Trophoblast cell (in vitro differentiated cells and primary cell): Measurements from ENCODE around the gene ZSWIM6.

Source experiments
- DNase-seq, 2 donors: peaks; one replicate each; pipeline ENCODE4 v3.0.0-alpha.2; 2016
- H2AFZ ChIP-seq: 2 replicates; pipeline ENCODE4 v1.6.1; 2013; ENCODE audit warnings: low read length, moderate library complexity, mild to moderate bottlenecking; ENCODE audit not compliant: insufficient read depth, poor library complexity
- H2AK5ac ChIP-seq: 2 replicates; pipeline ENCODE4 v1.6.1; 2013; ENCODE audit warnings: mild to moderate bottlenecking, low read length
- H2BK120ac ChIP-seq: 2 replicates; pipeline ENCODE4 v1.6.1; 2013; ENCODE audit warnings: low read length, mild to moderate bottlenecking, moderate library complexity; ENCODE audit not compliant: insufficient read depth, poor library complexity
- H2BK12ac ChIP-seq: 2 replicates; pipeline ENCODE4 v1.6.1; 2013; ENCODE audit warnings: mild to moderate bottlenecking, low read length, moderate library complexity
- H2BK5ac ChIP-seq: 2 replicates; pipeline ENCODE4 v1.6.1; 2013; ENCODE audit warnings: low read length, low read depth, moderate library complexity, mild to moderate bottlenecking; ENCODE audit not compliant: poor library complexity
- H3K14ac ChIP-seq: 2 replicates; pipeline ENCODE4 v1.6.1; 2013; ENCODE audit warnings: mild to moderate bottlenecking, low read length
- H3K18ac ChIP-seq: 2 replicates; pipeline ENCODE4 v1.6.1; 2013; ENCODE audit warnings: mild to moderate bottlenecking, low read length
- H3K23ac ChIP-seq: 2 replicates; pipeline ENCODE4 v1.6.1; 2013; ENCODE audit warnings: low read length
- H3K27ac ChIP-seq: 2 replicates; pipeline ENCODE4 v1.5.1; 2013; ENCODE audit warnings: low read depth, mild to moderate bottlenecking, inconsistent platforms, low read length, moderate library complexity
- H3K27me3 ChIP-seq: 2 replicates; pipeline ENCODE4 v1.6.1; 2013; ENCODE audit warnings: inconsistent platforms, mild to moderate bottlenecking, low read length, moderate library complexity; ENCODE audit not compliant: insufficient read depth
- H3K36me3 ChIP-seq, 2 experiments: 1 replicate in 1 of 2; 2 replicates in 1 of 2; pipeline ENCODE4 v1.6.1; 2013; ENCODE audit warnings: low read length in 2 of 2, mild to moderate bottlenecking in 2 of 2, moderate library complexity in 1 of 2; ENCODE audit not compliant: insufficient read depth in 2 of 2, control insufficient read depth in 1 of 2
- H3K4ac ChIP-seq: 2 replicates; pipeline ENCODE4 v1.6.1; 2013; ENCODE audit warnings: low read depth, mild to moderate bottlenecking, low read length, moderate library complexity
- H3K4me1 ChIP-seq, 2 experiments: 1 replicate in 1 of 2; 2 replicates in 1 of 2; pipeline ENCODE4 v1.6.1; 2013; ENCODE audit warnings: low read length in 2 of 2, mild to moderate bottlenecking in 2 of 2, moderate library complexity in 1 of 2; ENCODE audit not compliant: insufficient read depth in 2 of 2, control insufficient read depth in 1 of 2
- H3K4me2 ChIP-seq: 2 replicates; pipeline ENCODE4 v1.6.1; 2013; ENCODE audit warnings: inconsistent platforms, mild to moderate bottlenecking, low read length, moderate library complexity
- H3K4me3 ChIP-seq: 2 replicates; pipeline ENCODE4 v1.5.1; 2013; ENCODE audit warnings: mild to moderate bottlenecking, low read depth, low read length, inconsistent platforms
- H3K79me1 ChIP-seq: one replicate; pipeline ENCODE4 v1.6.1; 2013; ENCODE audit warnings: low read length
- H3K79me2 ChIP-seq: 2 replicates; pipeline ENCODE4 v1.6.1; 2013; ENCODE audit warnings: low read length, mild to moderate bottlenecking; ENCODE audit not compliant: control insufficient read depth, insufficient read depth, poor library complexity
- H3K9ac ChIP-seq: 2 replicates; pipeline ENCODE4 v1.6.1; 2013; ENCODE audit warnings: mild to moderate bottlenecking, low read length
- H3K9me3 ChIP-seq: 2 replicates; pipeline ENCODE4 v1.6.1; 2013; ENCODE audit warnings: low read depth, mild to moderate bottlenecking, control low read depth, inconsistent platforms, low read length; ENCODE audit not compliant: insufficient read depth
- H4K12ac ChIP-seq: 2 replicates; pipeline ENCODE4 v1.6.1; 2013; ENCODE audit warnings: low read depth, mild to moderate bottlenecking, low read length, moderate library complexity
- H4K8ac ChIP-seq: 2 replicates; pipeline ENCODE4 v1.6.1; 2013; ENCODE audit warnings: low read depth, mild to moderate bottlenecking, low read length, moderate library complexity
- H4K91ac ChIP-seq: one replicate; pipeline ENCODE4 v1.6.1; 2013; ENCODE audit warnings: low read depth, mild to moderate bottlenecking, low read length, moderate library complexity
- WGBS: extraction: QIAGEN DNeasy Blood & Tissue Kit; methylation state at CpG from one replicate; pipeline ENCODE4 v1.1.7; 2013; ENCODE audit warnings: missing lambda C conversion rate; ENCODE audit not compliant: insufficient read length, insufficient coverage; ENCODE audit errors: extremely low coverage; 5-methylcytosine and 5-hydroxymethylcytosine counted together

Gene ZSWIM6

GRCh38 chr5:61486476-61486875 lies 154.4 kb downstream of the ZSWIM6 start:
- Histone ChIP-seq H4K12ac (no peak overlapping the region), H3K79me2 (no peaks in the 10 kb centered on the region), H2BK120ac (no peak overlapping the region), H3K79me1 (no peaks in the 10 kb centered on the region), H3K36me3 (no peaks in the 10 kb centered on the region), H3K14ac (no peak overlapping the region), H3K27me3 (no peaks in the 10 kb centered on the region), H4K8ac (no peak overlapping the region), H2AK5ac (no peak overlapping the region), H4K91ac (no peak overlapping the region), H2BK12ac (no peak overlapping the region), H2BK5ac (no peak overlapping the region), H3K27ac (no peak overlapping the region), H3K4ac (no peak overlapping the region), H3K4me3 (no peak overlapping the region), H3K9me3 (no peaks in the 10 kb centered on the region), H2AFZ (no peak overlapping the region), H3K23ac (no peak overlapping the region), H3K4me2 (no peak overlapping the region), H3K18ac (no peak overlapping the region), H3K4me1 (no peaks in the 10 kb centered on the region), H3K9ac (no peak overlapping the region)
- no CpG with 5 or more reads among the region's 1 CpG for WGBS
- DNase-seq = no peak

GRCh38 chr5:61489574-61489973 lies 157.5 kb downstream of the ZSWIM6 start:
- H3K27ac ChIP-seq = no peak overlapping the region
- no peaks in the 10 kb centered on the region for H3K79me2 ChIP-seq
- H2BK5ac ChIP-seq = no peak overlapping the region
- no peak overlapping the region for H2BK12ac ChIP-seq
- no peak overlapping the region for H4K12ac ChIP-seq
- no peak overlapping the region for H3K9ac ChIP-seq
- H2AK5ac ChIP-seq = no peak overlapping the region
- H3K4me2 ChIP-seq = no peak overlapping the region
- H3K4me3 ChIP-seq = no peak overlapping the region
- no peaks in the 10 kb centered on the region for H3K36me3 ChIP-seq
- no peak for DNase-seq
- no peak overlapping the region for H4K8ac ChIP-seq
- H3K4ac ChIP-seq = no peak overlapping the region
- H3K14ac ChIP-seq = no peak overlapping the region
- no peak overlapping the region for H2AFZ ChIP-seq
- no peak overlapping the region for H4K91ac ChIP-seq
- H3K4me1 ChIP-seq = no peaks in the 10 kb centered on the region
- H3K79me1 ChIP-seq = no peaks in the 10 kb centered on the region
- no peak overlapping the region for H2BK120ac ChIP-seq
- H3K9me3 ChIP-seq = no peaks in the 10 kb centered on the region
- no peak overlapping the region for H3K23ac ChIP-seq
- no peak overlapping the region for H3K18ac ChIP-seq
- H3K27me3 ChIP-seq = no peaks in the 10 kb centered on the region
- WGBS = no CpG with 5 or more reads among the region's 1 CpG

GRCh38 chr5:61491861-61492260 lies 159.8 kb downstream of the ZSWIM6 start:
- peaks cover 0 to 2% of the 10 kb centered on the region in 2 experiments for H3K36me3 ChIP-seq
- no peak overlapping the region for H3K9ac ChIP-seq
- no peaks in the 10 kb centered on the region for H3K79me1 ChIP-seq
- no peak overlapping the region for H3K4me2 ChIP-seq
- H4K91ac ChIP-seq = no peak overlapping the region
- H2BK120ac ChIP-seq = no peak overlapping the region
- no peak overlapping the region for H2BK12ac ChIP-seq
- no peak overlapping the region for H4K8ac ChIP-seq
- no peak overlapping the region for H2AFZ ChIP-seq
- WGBS = no CpG with 5 or more reads among the region's 1 CpG
- no peak overlapping the region for H3K4me3 ChIP-seq
- H2AK5ac ChIP-seq = no peak overlapping the region
- no peak overlapping the region for H3K4ac ChIP-seq
- H2BK5ac ChIP-seq = no peak overlapping the region
- DNase-seq = no peak
- H3K4me1 ChIP-seq = no peaks in the 10 kb centered on the region
- no peak overlapping the region for H4K12ac ChIP-seq
- no peak overlapping the region for H3K23ac ChIP-seq
- H3K79me2 ChIP-seq = no peaks in the 10 kb centered on the region
- H3K14ac ChIP-seq = no peak overlapping the region
- H3K18ac ChIP-seq = no peak overlapping the region
- H3K27ac ChIP-seq = no peak overlapping the region
- no peaks in the 10 kb centered on the region for H3K27me3 ChIP-seq
- no peaks in the 10 kb centered on the region for H3K9me3 ChIP-seq

GRCh38 chr5:61493973-61494372 lies 161.9 kb downstream of the ZSWIM6 start:
- Histone ChIP-seq H2BK120ac (no peak overlapping the region), H3K9ac (no peak overlapping the region), H3K23ac (no peak overlapping the region), H3K36me3 (peaks cover 0 to 2% of the 10 kb centered on the region in 2 experiments), H2BK12ac (no peak overlapping the region), H4K8ac (no peak overlapping the region), H2AFZ (no peak overlapping the region), H3K9me3 (no peaks in the 10 kb centered on the region), H3K79me2 (no peaks in the 10 kb centered on the region), H4K91ac (no peak overlapping the region), H3K18ac (no peak overlapping the region), H3K4ac (no peak overlapping the region), H3K4me2 (no peak overlapping the region), H3K79me1 (no peaks in the 10 kb centered on the region), H2BK5ac (no peak overlapping the region), H3K27me3 (no peaks in the 10 kb centered on the region), H3K4me1 (no peaks in the 10 kb centered on the region), H4K12ac (no peak overlapping the region), H3K4me3 (no peak overlapping the region), H3K14ac (no peak overlapping the region), H2AK5ac (no peak overlapping the region), H3K27ac (no peak overlapping the region)
- WGBS = no CpG with 5 or more reads among the region's 7 CpGs
- no peak for DNase-seq
